ENCODE results near the gene ATE1.

ATE1 gene

GRCh38 chr10:121865554-121865953, 62.3 kb downstream of the ATE1 start:
- no peak overlapping the region for H3K4me3 ChIP-seq (ENCODE audit: low read length)
- DNase-seq (ENCODE audit: low read depth): no peak
- TF ChIP-seq, protein P1, sequence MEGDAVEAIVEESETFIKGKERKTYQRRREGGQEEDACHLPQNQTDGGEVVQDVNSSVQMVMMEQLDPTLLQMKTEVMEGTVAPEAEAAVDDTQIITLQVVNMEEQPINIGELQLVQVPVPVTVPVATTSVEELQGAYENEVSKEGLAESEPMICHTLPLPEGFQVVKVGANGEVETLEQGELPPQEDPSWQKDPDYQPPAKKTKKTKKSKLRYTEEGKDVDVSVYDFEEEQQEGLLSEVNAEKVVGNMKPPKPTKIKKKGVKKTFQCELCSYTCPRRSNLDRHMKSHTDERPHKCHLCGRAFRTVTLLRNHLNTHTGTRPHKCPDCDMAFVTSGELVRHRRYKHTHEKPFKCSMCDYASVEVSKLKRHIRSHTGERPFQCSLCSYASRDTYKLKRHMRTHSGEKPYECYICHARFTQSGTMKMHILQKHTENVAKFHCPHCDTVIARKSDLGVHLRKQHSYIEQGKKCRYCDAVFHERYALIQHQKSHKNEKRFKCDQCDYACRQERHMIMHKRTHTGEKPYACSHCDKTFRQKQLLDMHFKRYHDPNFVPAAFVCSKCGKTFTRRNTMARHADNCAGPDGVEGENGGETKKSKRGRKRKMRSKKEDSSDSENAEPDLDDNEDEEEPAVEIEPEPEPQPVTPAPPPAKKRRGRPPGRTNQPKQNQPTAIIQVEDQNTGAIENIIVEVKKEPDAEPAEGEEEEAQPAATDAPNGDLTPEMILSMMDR (conservative IDR thresholded peaks at IDR 0.05; ENCODE audit: low read length): no peak

- no peak overlapping the region for H3K4me3 ChIP-seq (ENCODE audit: low read length)
- no peak for DNase-seq (ENCODE audit: low read depth)
- TF ChIP-seq, protein P1 (conservative IDR thresholded peaks at IDR 0.05; ENCODE audit: low read length): no peak
These were observed 63.2 kb downstream of the ATE1 start for GRCh38 chr10:121864653-121865052.

DNA sequence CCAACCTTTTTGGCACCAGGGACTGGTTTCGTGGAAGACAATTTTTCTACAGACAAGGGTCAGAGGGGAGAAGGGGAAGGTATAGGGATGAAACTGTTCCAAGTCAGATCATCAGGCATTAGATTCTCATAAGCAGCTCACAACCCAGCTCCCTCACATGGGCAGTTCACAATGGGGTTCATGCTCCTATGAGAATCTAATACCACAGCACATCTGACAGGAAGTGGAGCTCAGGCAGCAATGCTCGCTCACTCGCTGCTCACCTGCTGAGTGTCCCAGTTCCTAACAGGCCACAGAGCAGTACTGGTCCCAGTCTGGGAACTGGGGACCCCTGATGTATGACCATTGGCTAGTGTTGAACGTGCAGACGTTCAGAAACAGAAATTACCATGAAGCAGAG, 63.7 kb downstream of the ATE1 start:
- no peak overlapping the region for H3K4me3 ChIP-seq (ENCODE audit: low read length)
- DNase-seq (ENCODE audit: low read depth): no peak
- TF ChIP-seq, protein P1 (conservative IDR thresholded peaks at IDR 0.05; ENCODE audit: low read length): no peak

DNA sequence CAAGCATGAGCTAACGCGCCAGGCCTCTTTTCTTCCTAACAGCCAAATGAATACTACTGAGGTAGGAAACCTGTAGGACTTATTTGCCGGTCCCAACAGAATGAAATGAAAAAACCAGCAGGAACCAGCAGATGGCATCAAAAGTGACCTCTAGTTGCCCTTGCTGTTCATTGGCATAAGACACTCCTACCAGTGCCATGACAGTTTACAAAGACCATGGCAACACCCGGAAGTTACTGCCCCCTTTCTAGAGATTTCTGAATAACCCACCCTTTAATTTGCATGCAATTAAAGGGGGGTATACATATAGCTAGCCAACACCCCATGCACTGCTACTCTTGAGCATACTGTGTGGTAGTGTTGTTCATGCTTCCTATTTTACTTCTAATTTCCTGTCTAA, 65.2 kb downstream of the ATE1 start:
- H3K4me3 ChIP-seq (ENCODE audit: low read length): no peak overlapping the region
- DNase-seq (ENCODE audit: low read depth): no peak
- TF ChIP-seq, protein P1 (conservative IDR thresholded peaks at IDR 0.05; ENCODE audit: low read length): no peak

GRCh38 chr10:121862042-121862441, 65.8 kb downstream of the ATE1 start:
- no peak for DNase-seq (ENCODE audit: low read depth)
- no peak overlapping the region for H3K4me3 ChIP-seq (ENCODE audit: low read length)
- TF ChIP-seq, protein P1 (conservative IDR thresholded peaks at IDR 0.05; ENCODE audit: low read length): no peak

DNA sequence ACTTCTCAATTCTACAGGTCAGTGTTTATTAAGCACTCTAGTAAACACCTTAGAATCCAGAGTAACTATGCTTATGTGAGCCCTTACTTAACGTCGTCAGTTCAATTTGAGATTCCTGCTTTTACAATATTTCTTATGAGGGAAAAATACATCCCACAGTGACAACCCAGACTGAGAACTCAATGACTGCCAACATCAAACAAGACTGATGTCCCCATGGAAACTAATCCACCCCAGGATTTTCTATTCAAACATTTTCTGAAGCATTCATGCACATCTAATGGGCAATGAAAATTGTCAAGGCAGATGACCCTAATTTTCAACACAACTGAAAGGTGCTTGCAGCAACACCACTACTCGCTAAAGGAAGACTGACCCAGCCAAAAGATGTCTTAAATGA, 67.0 kb downstream of the ATE1 start:
- DNase-seq (ENCODE audit: low read depth): no peak
- no peak overlapping the region for H3K4me3 ChIP-seq (ENCODE audit: low read length)
- TF ChIP-seq, protein P1 (conservative IDR thresholded peaks at IDR 0.05; ENCODE audit: low read length): no peak

GRCh38 chr10:121854809-121855445, 72.9 kb downstream of the ATE1 start:
- H3K4me3 ChIP-seq (ENCODE audit: low read length): no peak overlapping the region
- TF ChIP-seq, protein P1 (conservative IDR thresholded peaks at IDR 0.05; ENCODE audit: low read length): no peak
- DNase-seq (ENCODE audit: low read depth): no peak

All from AG10803 (cell line).